ENCODE measurements around the gene MAB21L4. TPM values are rescaled to one million over a fixed set of nuclear protein-coding genes. Genes with fewer than 3 reads are reported as not detected.

The MAB21L4 gene
- total and polyA plus RNA-seq, 5 experiments from 2014 or later, result not detected

GRCh38 chr2:240902615-240903041 lies 6.7 kb upstream of the MAB21L4 start:
- DNase-seq (no peak), ATAC-seq (no peak)
- H3K27me3 Mint-ChIP-seq, result peaks cover 0 to 8% (median 4%) of the 10 kb centered on the region in 5 donors
- H3K9me3 Mint-ChIP-seq, result no peaks in the 10 kb centered on the region
- H3K4me1 Mint-ChIP-seq, result no peaks in the 10 kb centered on the region
- no peak overlapping the region for H3K4me3 Mint-ChIP-seq
- H3K27ac Mint-ChIP-seq, result peak overlapping the region in 1 of 10 donors; percentile 48
- no peaks in the 10 kb centered on the region for H3K36me3 Mint-ChIP-seq
- POLR2A ChIA-PET, result no interaction called here

- Mint-ChIP-seq H3K4me3 (no peak overlapping the region), H3K9me3 (no peaks in the 10 kb centered on the region), H3K27ac (peak overlapping the region in 1 of 10 donors; percentile 48), H3K36me3 (no peaks in the 10 kb centered on the region), H3K27me3 (peaks cover 0 to 9% (median 4%) of the 10 kb centered on the region in 5 donors), H3K4me1 (no peaks in the 10 kb centered on the region)
- POLR2A ChIA-PET, result no interaction called here
- DNase-seq, result no peak
- ATAC-seq, result no peak
Measured at GRCh38 chr2:240901986-240902614, 6.1 kb upstream of the MAB21L4 start.

- POLR2A ChIA-PET, result no interaction called here
- ATAC-seq, result no peak
- Mint-ChIP-seq H3K27me3 (peaks cover 0 to 9% (median 1%) of the 10 kb centered on the region in 5 donors), H3K27ac (no peak overlapping the region), H3K9me3 (no peaks in the 10 kb centered on the region), H3K4me3 (no peak overlapping the region), H3K36me3 (no peaks in the 10 kb centered on the region), H3K4me1 (no peaks in the 10 kb centered on the region)
- no peak for DNase-seq
Measured at GRCh38 chr2:240900141-240900860, 4.3 kb upstream of the MAB21L4 start.

GRCh38 chr2:240899468-240899865 lies 3.5 kb upstream of the MAB21L4 start:
- Mint-ChIP-seq H3K4me1 (no peaks in the 10 kb centered on the region), H3K9me3 (no peaks in the 10 kb centered on the region), H3K36me3 (no peaks in the 10 kb centered on the region), H3K4me3 (no peak overlapping the region), H3K27ac (no peak overlapping the region), H3K27me3 (peaks cover 0 to 9% (median 1%) of the 10 kb centered on the region in 5 donors)
- no peak for ATAC-seq
- DNase-seq, result no peak
- POLR2A ChIA-PET, result no interaction called here

- POLR2A ChIA-PET, result no interaction called here
- Mint-ChIP-seq H3K27me3 (peaks cover 0 to 9% (median 1%) of the 10 kb centered on the region in 5 donors), H3K4me1 (no peaks in the 10 kb centered on the region), H3K36me3 (no peaks in the 10 kb centered on the region), H3K4me3 (no peak overlapping the region), H3K27ac (no peak overlapping the region), H3K9me3 (no peaks in the 10 kb centered on the region)
- ATAC-seq, result no peak
- no peak for DNase-seq
Measured at GRCh38 chr2:240898731-240899467, 2.9 kb upstream of the MAB21L4 start.

GRCh38 chr2:240898108-240898730 lies 2.3 kb upstream of the MAB21L4 start:
- peaks cover 0 to 4% (median 1%) of the 10 kb centered on the region in 4 donors for H3K4me1 Mint-ChIP-seq
- H3K27me3 Mint-ChIP-seq, result peaks cover 0 to 9% (median 1%) of the 10 kb centered on the region in 5 donors
- POLR2A ChIA-PET, result no interaction called here
- H3K4me3 Mint-ChIP-seq, result no peak overlapping the region
- H3K36me3 Mint-ChIP-seq, result no peaks in the 10 kb centered on the region
- no peak for DNase-seq
- no peak overlapping the region for H3K27ac Mint-ChIP-seq
- no peaks in the 10 kb centered on the region for H3K9me3 Mint-ChIP-seq
- ATAC-seq, result no peak

GRCh38 chr2:240896871-240897692 lies 1.1 kb upstream of the MAB21L4 start:
- Mint-ChIP-seq H3K4me3 (no peak overlapping the region), H3K36me3 (no peaks in the 10 kb centered on the region), H3K4me1 (peaks cover 0 to 4% (median 1%) of the 10 kb centered on the region in 4 donors), H3K27ac (no peak overlapping the region), H3K9me3 (no peaks in the 10 kb centered on the region), H3K27me3 (peaks cover 0 to 9% (median 1%) of the 10 kb centered on the region in 5 donors)
- ATAC-seq, result no peak
- no peak for DNase-seq
- POLR2A ChIA-PET, result interaction anchor here (0.5 kb wide), 1 partner anchor 871 kb away, joined by 8 read pairs; no protein-coding TSS in a partner anchor

- peaks cover 0 to 4% (median 1%) of the 10 kb centered on the region in 4 donors for H3K4me1 Mint-ChIP-seq
- POLR2A ChIA-PET, result interaction anchor here (0.5 kb wide), 1 partner anchor 870 kb away, joined by 8 read pairs; no protein-coding TSS in a partner anchor
- peaks cover 0 to 9% (median 1%) of the 10 kb centered on the region in 5 donors for H3K27me3 Mint-ChIP-seq
- no peak for DNase-seq
- H3K36me3 Mint-ChIP-seq, result no peaks in the 10 kb centered on the region
- no peaks in the 10 kb centered on the region for H3K9me3 Mint-ChIP-seq
- no peak overlapping the region for H3K27ac Mint-ChIP-seq
- ATAC-seq, result no peak
- H3K4me3 Mint-ChIP-seq, result no peak overlapping the region
Measured at GRCh38 chr2:240896394-240896793, 438 bp upstream of the MAB21L4 start.

- Mint-ChIP-seq H3K4me3 (no peak overlapping the region), H3K27ac (no peak overlapping the region), H3K4me1 (peaks cover 0 to 4% (median 1%) of the 10 kb centered on the region in 4 donors), H3K9me3 (no peaks in the 10 kb centered on the region), H3K27me3 (peaks cover 0 to 9% (median 0%) of the 10 kb centered on the region in 5 donors), H3K36me3 (no peaks in the 10 kb centered on the region)
- no peak for DNase-seq
- ATAC-seq, result no peak
- POLR2A ChIA-PET, result no interaction called here
Measured at GRCh38 chr2:240894836-240895558, 959 bp downstream of the MAB21L4 start.

- H3K27me3 Mint-ChIP-seq, result peaks cover 0 to 9% (median 0%) of the 10 kb centered on the region in 5 donors
- H3K4me1 Mint-ChIP-seq, result peaks cover 0 to 4% (median 1%) of the 10 kb centered on the region in 4 donors
- no peak overlapping the region for H3K4me3 Mint-ChIP-seq
- no peaks in the 10 kb centered on the region for H3K9me3 Mint-ChIP-seq
- ATAC-seq, result no peak
- H3K36me3 Mint-ChIP-seq, result no peaks in the 10 kb centered on the region
- no peak for DNase-seq
- POLR2A ChIA-PET, result no interaction called here
- H3K27ac Mint-ChIP-seq, result peak overlapping the region in 1 of 10 donors; percentile 45
Measured at GRCh38 chr2:240894006-240894405, 1.9 kb downstream of the MAB21L4 start.

GRCh38 chr2:240893363-240893844 lies 2.6 kb downstream of the MAB21L4 start:
- Mint-ChIP-seq H3K4me3 (peak overlapping the region in 4 of 10 donors; percentile 10 to 59 (median 28)), H3K27ac (peak overlapping the region in 1 of 10 donors; percentile 45), H3K36me3 (no peaks in the 10 kb centered on the region), H3K9me3 (no peaks in the 10 kb centered on the region), H3K4me1 (peaks cover 0 to 4% (median 1%) of the 10 kb centered on the region in 4 donors), H3K27me3 (peaks cover 0 to 9% (median 0%) of the 10 kb centered on the region in 5 donors)
- ATAC-seq (no peak), DNase-seq (peak in 4 of 10 donors; percentile 16 to 56 (median 20))
- POLR2A ChIA-PET, result interaction anchor here (0.7 kb wide), 1 partner anchor 894 kb away, joined by 3 read pairs; no protein-coding TSS in a partner anchor

Measured in naive thymus-derived CD8-positive, alpha-beta T cell (primary cell).